ENCODE measurements around the gene PAK2. TPM values are rescaled to one million over a fixed set of nuclear protein-coding genes. Genes with fewer than 3 reads are reported as not detected.

The PAK2 gene
- total RNA-seq, 4 donors from 2014 or later: 47.2 to 52.4 (median 51.6) TPM

- intact Hi-C loops (cut with DNase I): no loop called here
- no peak for DNase-seq (ENCODE audit: extremely low spot score)
- TF ChIP-seq POLR2AphosphoS5 (IDR thresholded peaks at IDR 0.05) (no peak), EP300 (IDR thresholded peaks at IDR 0.05) (no peak), POLR2A (IDR thresholded peaks at IDR 0.05; ENCODE audit: low read depth) (no peak)
- TF ChIP-seq, protein P1, sequence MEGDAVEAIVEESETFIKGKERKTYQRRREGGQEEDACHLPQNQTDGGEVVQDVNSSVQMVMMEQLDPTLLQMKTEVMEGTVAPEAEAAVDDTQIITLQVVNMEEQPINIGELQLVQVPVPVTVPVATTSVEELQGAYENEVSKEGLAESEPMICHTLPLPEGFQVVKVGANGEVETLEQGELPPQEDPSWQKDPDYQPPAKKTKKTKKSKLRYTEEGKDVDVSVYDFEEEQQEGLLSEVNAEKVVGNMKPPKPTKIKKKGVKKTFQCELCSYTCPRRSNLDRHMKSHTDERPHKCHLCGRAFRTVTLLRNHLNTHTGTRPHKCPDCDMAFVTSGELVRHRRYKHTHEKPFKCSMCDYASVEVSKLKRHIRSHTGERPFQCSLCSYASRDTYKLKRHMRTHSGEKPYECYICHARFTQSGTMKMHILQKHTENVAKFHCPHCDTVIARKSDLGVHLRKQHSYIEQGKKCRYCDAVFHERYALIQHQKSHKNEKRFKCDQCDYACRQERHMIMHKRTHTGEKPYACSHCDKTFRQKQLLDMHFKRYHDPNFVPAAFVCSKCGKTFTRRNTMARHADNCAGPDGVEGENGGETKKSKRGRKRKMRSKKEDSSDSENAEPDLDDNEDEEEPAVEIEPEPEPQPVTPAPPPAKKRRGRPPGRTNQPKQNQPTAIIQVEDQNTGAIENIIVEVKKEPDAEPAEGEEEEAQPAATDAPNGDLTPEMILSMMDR (IDR thresholded peaks at IDR 0.05): no peak
- H3K4me3 ChIP-seq: no peak overlapping the region
- no peaks in the 10 kb centered on the region for H3K9me3 ChIP-seq
- H3K27me3 ChIP-seq: no peaks in the 10 kb centered on the region
- H3K36me3 ChIP-seq: peaks cover 0 to 10% (median 7%) of the 10 kb centered on the region in 4 donors
- peaks cover 14 to 52% (median 28%) of the 10 kb centered on the region in 4 donors for H3K4me1 ChIP-seq
- WGBS: 89% methylated on average over 2 of the region's 2 CpGs
- H3K27ac ChIP-seq (replicated peaks in 1 of 4): no peak overlapping the region
These were observed 135.6 kb downstream of the PAK2 start for GRCh38 chr3:196875258-196875657.

Small RNA genes lying within 50 kb of the gene (small RNA-seq; reads per million reads assigned to genes)
- gene RNU4-89P: 0 reads per million in 3 donors
- gene RNU6-42P: 0 reads per million in 3 donors
- gene RNU6-646P: 0 reads per million in 3 donors

Other genes starting within 250 kb of the PAK2 start
- 10 to 100 TPM; 17.2 to 23.0 (median 22.3) TPM for gene RNF168, start 236.1 kb upstream of the PAK2 start, total RNA-seq
- gene SMCO1, start 224.5 kb upstream of the PAK2 start, total RNA-seq: not detected
- gene WDR53, start 171.3 kb upstream of the PAK2 start, total RNA-seq: 1 to 10 TPM; 3.8 to 8.7 (median 5.6) TPM
- 10 to 100 TPM in 2 of 4 donors, 1 to 10 TPM in 2; 9.0 to 14.7 (median 9.8) TPM for gene FBXO45, start 171.2 kb upstream of the PAK2 start, total RNA-seq
- gene NRROS, start 100.2 kb upstream of the PAK2 start, total RNA-seq: 1 to 10 TPM; 6.2 to 8.5 (median 7.3) TPM
- 1 to 10 TPM; 1.5 to 4.0 (median 3.3) TPM for gene CEP19, start 27.6 kb upstream of the PAK2 start, total RNA-seq
- 10 to 100 TPM; 23.0 to 31.6 (median 25.2) TPM for gene PIGX, start 27.5 kb upstream of the PAK2 start, total RNA-seq
- gene SENP5, start 128.1 kb downstream of the PAK2 start, total RNA-seq: 10 to 100 TPM; 43.7 to 45.4 (median 44.1) TPM
- gene NCBP2, start 202.7 kb downstream of the PAK2 start, total RNA-seq: 10 to 100 TPM; 37.8 to 54.3 (median 45.8) TPM
- gene PIGZ, start 229.0 kb downstream of the PAK2 start, total RNA-seq: 10 to 100 TPM; 12.9 to 18.2 (median 15.4) TPM